Retinal pigment epithelial cell (primary cell): ENCODE data around the gene MAP4K4.

Source experiments
- DNase-seq: peaks from one replicate; pipeline ENCODE4 v3.0.0-alpha.2; 2010; ENCODE audit warnings: low read depth
- H3K4me3 ChIP-seq: 2 replicates; pipeline ENCODE4 v1.5.1; 2011; ENCODE audit warnings: mild to moderate bottlenecking, low read length, control low read depth, moderate library complexity
- TF ChIP-seq, protein P1 (sequence below): conservative IDR thresholded peaks from 2 replicates; pipeline ENCODE4 v1.5.1; 2011; ENCODE audit warnings: low read depth, low read length, control low read depth, inconsistent platforms

The MAP4K4 gene

DNA sequence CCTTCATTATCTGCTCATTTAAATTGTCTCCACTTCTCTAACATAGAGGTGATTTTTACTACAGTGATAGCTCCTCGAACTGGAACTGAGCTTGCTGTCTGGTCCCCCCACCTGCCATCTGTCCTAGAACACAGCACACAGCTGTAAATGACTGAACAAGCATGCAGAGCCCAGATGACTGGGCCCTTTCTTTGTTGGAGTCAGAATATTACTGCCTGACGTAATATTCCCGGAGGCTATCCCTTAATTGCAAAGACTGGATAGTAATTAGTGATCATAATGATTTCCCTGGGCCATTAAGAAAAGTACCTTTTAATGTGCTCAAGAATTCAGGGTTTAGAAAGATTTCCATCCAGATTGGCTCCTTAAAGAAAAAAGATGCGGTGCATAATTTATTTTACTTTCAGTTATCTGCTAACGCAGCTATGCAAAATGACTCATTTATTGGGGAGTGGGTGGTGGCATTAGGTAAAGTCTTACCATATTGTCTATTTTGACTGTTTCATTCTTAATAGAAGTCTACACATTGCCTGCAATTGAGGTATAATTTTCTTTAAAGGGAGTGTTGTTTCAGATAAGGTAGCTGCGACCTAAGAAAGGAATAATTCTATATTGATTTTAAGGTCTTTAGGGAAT, 84.4 kb downstream of the MAP4K4 start:
- no peak overlapping the region for H3K4me3 ChIP-seq
- TF ChIP-seq, protein P1, sequence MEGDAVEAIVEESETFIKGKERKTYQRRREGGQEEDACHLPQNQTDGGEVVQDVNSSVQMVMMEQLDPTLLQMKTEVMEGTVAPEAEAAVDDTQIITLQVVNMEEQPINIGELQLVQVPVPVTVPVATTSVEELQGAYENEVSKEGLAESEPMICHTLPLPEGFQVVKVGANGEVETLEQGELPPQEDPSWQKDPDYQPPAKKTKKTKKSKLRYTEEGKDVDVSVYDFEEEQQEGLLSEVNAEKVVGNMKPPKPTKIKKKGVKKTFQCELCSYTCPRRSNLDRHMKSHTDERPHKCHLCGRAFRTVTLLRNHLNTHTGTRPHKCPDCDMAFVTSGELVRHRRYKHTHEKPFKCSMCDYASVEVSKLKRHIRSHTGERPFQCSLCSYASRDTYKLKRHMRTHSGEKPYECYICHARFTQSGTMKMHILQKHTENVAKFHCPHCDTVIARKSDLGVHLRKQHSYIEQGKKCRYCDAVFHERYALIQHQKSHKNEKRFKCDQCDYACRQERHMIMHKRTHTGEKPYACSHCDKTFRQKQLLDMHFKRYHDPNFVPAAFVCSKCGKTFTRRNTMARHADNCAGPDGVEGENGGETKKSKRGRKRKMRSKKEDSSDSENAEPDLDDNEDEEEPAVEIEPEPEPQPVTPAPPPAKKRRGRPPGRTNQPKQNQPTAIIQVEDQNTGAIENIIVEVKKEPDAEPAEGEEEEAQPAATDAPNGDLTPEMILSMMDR, result no peak
- DNase-seq, result no peak

DNA sequence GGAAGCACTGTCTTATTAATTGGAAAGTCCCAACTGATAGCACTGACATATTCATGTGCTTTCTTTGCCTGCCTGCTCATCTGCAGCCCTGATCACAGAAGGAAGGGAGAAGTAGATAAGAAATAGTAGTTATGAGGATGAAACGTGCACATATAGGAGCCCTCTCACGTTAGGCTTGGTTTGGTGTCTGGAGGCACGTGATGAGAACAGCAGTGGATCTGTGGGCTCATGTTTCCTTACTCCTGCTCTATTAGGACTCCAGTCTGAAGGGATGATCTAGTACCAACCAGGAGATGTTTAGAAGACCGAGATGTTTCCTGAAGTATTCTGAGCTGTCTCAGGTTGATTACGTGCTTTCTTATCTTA, 84.9 kb downstream of the MAP4K4 start:
- no peak for DNase-seq
- H3K4me3 ChIP-seq, result no peak overlapping the region
- TF ChIP-seq, protein P1, result no peak

DNA sequence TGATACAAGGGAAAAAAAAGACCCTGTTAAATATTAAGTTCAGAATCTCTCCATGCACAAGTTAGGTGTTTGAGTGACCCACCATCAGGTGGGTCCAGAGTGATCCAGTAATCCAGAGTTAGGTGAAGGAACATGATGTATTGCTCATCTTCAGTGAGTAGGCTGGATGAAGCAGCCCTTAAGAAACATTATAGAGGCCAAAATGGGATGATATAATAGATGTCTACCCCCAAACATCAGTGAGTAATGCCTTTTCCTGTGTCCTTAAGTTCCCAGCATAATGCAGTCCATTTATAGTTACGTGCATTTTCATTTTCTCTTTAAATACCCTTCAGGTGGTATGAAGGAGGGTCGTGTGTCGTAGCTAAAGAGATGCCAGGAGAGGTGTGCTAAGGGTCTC, 89.6 kb downstream of the MAP4K4 start:
- TF ChIP-seq, protein P1, result no peak
- DNase-seq, result no peak
- H3K4me3 ChIP-seq, result no peak overlapping the region

DNA sequence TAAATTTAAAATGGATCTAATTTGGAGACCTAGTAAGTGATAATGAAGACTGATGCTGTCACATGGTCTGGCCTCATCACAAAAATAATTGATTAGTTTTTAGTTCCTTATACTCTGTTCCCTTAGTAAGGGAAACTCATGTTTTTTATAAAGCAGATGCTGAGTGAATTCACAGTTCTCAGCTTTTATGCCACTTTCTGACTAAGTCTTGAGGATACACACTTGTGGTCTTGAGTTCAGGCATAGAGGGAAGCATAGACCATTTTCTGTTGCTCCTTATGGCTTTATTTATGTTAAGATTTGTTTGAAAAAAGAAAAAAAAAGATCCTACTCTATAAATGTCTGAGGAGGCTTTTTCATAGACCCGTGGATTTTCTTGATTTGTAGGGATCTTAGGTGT, 91.1 kb downstream of the MAP4K4 start:
- no peak overlapping the region for H3K4me3 ChIP-seq
- TF ChIP-seq, protein P1, result no peak
- DNase-seq, result no peak

DNA sequence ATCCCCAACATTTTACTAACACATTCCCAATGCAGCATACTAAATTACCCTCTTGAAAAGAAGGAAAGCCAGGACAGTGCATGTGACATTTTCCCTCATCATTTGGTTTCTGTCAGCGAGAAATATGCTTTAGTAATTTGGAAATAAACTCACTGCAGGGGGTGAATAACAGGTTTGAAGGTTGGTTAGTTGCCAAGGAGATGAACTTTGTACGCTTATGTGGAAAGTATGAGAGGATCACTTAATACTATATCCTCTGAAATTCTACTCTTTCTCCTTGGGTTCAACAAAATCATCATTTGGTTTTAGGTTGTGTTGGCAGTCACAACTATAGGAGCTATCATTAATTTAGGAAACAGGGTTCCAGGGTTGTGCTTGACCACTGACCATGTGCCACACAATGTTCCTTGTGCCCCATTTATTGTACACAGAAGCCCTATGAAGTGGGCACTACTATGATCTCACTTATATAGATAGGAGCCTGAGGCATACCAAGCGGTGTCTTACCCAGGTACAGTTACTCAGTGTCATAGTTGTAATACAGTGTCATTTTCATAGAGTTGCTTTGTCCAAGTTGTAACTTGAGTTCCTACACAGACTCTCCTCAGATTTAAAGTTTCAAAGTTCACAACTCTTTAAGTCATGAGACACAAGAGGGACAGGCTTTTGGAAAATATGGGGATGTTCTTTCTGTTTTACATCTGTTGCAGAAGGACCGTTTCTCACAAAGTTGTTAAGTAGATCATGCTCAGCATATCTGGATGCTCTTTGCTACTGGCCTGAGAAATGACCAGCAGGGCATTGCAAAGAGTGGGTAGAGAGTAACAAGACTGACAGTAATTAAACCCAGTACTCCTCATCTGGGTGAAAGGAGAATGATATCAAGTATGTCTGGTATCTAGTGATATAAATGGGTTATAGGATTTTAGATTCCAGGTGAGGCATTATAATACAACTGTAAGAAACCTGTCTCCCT, 91.8 kb downstream of the MAP4K4 start:
- TF ChIP-seq, protein P1, result no peak
- no peak for DNase-seq
- H3K4me3 ChIP-seq, result no peak overlapping the region

DNA sequence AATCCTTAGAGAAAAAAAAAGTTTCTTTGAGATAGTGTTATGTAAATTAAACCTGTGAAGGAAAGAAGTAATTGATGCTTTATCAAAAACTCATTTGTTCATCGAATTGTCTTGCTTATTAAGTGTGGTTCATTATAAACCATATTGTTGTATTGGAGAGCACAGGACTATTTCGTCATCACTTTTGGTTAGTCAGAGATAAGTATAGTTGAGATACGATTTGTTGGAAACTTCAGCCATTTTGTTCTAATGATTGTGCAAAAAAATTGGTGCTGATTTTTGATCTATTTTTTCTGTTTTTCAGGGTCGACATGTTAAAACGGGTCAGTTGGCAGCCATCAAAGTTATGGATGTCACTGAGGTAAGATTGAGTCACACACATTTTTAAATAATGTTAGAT, 92.9 kb downstream of the MAP4K4 start:
- DNase-seq, result no peak
- TF ChIP-seq, protein P1, result no peak
- H3K4me3 ChIP-seq, result no peak overlapping the region
